HG03439 (cell line): ENCODE measurements around the gene ADGRD1.
"Not testable (repeated sequence)": the region's sequence is repeated elsewhere in the genome, so short reads cannot be mapped to it uniquely, and the experiment has no call there.

Experiments
- ATAC-seq: cut with Tn5 transposase; IDR thresholded peaks from one replicate; pipeline ENCODE4 v1.9.1; 2021; ENCODE audit warnings: mild to moderate bottlenecking, moderate library complexity; ENCODE audit not compliant: unreplicated experiment

The ADGRD1 gene

GRCh38 chr12:131113568-131114270 lies 160.0 kb downstream of the ADGRD1 start:
- no peak for ATAC-seq

GRCh38 chr12:131114271-131114670 lies 160.6 kb downstream of the ADGRD1 start:
- no peak for ATAC-seq

GRCh38 chr12:131114942-131115584 lies 161.4 kb downstream of the ADGRD1 start:
- ATAC-seq: no peak

- no peak for ATAC-seq
These were observed 162.2 kb downstream of the ADGRD1 start for GRCh38 chr12:131115766-131116467.

GRCh38 chr12:131116468-131117117 lies 162.9 kb downstream of the ADGRD1 start:
- ATAC-seq: no peak

GRCh38 chr12:131117438-131118245 lies 163.9 kb downstream of the ADGRD1 start:
- ATAC-seq: no peak

- ATAC-seq: no peak
These were observed 164.7 kb downstream of the ADGRD1 start for GRCh38 chr12:131118371-131118770.

GRCh38 chr12:131119345-131119744 lies 165.6 kb downstream of the ADGRD1 start:
- not testable (repeated sequence) for ATAC-seq

- no peak for ATAC-seq
These were observed 166.2 kb downstream of the ADGRD1 start for GRCh38 chr12:131119936-131120335.

- ATAC-seq: no peak
These were observed 167.1 kb downstream of the ADGRD1 start for GRCh38 chr12:131120831-131121271.

- ATAC-seq: no peak
These were observed 168.1 kb downstream of the ADGRD1 start for GRCh38 chr12:131121705-131122405.

GRCh38 chr12:131122631-131123030 lies 168.9 kb downstream of the ADGRD1 start:
- ATAC-seq: no peak

- no peak for ATAC-seq
These were observed 170.1 kb downstream of the ADGRD1 start for GRCh38 chr12:131123817-131124216.

GRCh38 chr12:131124487-131125280 lies 171.0 kb downstream of the ADGRD1 start:
- no peak for ATAC-seq

- no peak for ATAC-seq
These were observed 173.0 kb downstream of the ADGRD1 start for GRCh38 chr12:131126662-131127173.

- ATAC-seq: no peak
These were observed 174.8 kb downstream of the ADGRD1 start for GRCh38 chr12:131128556-131128955.

GRCh38 chr12:131128966-131129619 lies 175.4 kb downstream of the ADGRD1 start:
- not testable (repeated sequence) for ATAC-seq

GRCh38 chr12:131129839-131130238 lies 176.1 kb downstream of the ADGRD1 start:
- no peak for ATAC-seq
